Limb (tissue), 2 donors: ENCODE data around the gene MTARC2.

Source experiments
- DNase-seq, 2 donors: peaks; one replicate each; pipeline ENCODE4 v3.0.0-alpha.2; 2016; ENCODE audit errors: extremely low spot score in 2 of 2

Gene MTARC2

GRCh38 chr1:220798338-220798737 is 50.2 kb downstream of the MTARC2 start:
- no peak for DNase-seq

GRCh38 chr1:220800262-220800661 is 52.1 kb downstream of the MTARC2 start:
- DNase-seq = no peak

GRCh38 chr1:220803401-220804201 is 55.5 kb downstream of the MTARC2 start:
- no peak for DNase-seq

GRCh38 chr1:220804202-220804586 is 56.1 kb downstream of the MTARC2 start:
- no peak for DNase-seq

- DNase-seq = no peak
Observed at GRCh38 chr1:220806408-220806807, 58.3 kb downstream of the MTARC2 start.

- DNase-seq = no peak
Observed at GRCh38 chr1:220807726-220808125, 59.6 kb downstream of the MTARC2 start.

- DNase-seq = no peak
Observed at GRCh38 chr1:220808345-220809186, 60.4 kb downstream of the MTARC2 start.

GRCh38 chr1:220809187-220809550 is 61.0 kb downstream of the MTARC2 start:
- no peak for DNase-seq

GRCh38 chr1:220809704-220810103 is 61.6 kb downstream of the MTARC2 start:
- no peak for DNase-seq

GRCh38 chr1:220810179-220810653 is 62.1 kb downstream of the MTARC2 start:
- DNase-seq = peak; percentile 78 to 87

- no peak for DNase-seq
Observed at GRCh38 chr1:220810963-220811362, 62.8 kb downstream of the MTARC2 start.

GRCh38 chr1:220811695-220812094 is 63.6 kb downstream of the MTARC2 start:
- no peak for DNase-seq

- DNase-seq = no peak
Observed at GRCh38 chr1:220812308-220812707, 64.2 kb downstream of the MTARC2 start.

GRCh38 chr1:220813013-220813412 is 64.9 kb downstream of the MTARC2 start:
- no peak for DNase-seq

- DNase-seq = no peak
Observed at GRCh38 chr1:220815409-220815808, 67.3 kb downstream of the MTARC2 start.

GRCh38 chr1:220817907-220818306 is 69.8 kb downstream of the MTARC2 start:
- DNase-seq = no peak

GRCh38 chr1:220818421-220819173 is 70.5 kb downstream of the MTARC2 start:
- DNase-seq = no peak

- no peak for DNase-seq
Observed at GRCh38 chr1:220819467-220820026, 71.4 kb downstream of the MTARC2 start.

GRCh38 chr1:220824031-220824989 is 76.2 kb downstream of the MTARC2 start:
- DNase-seq = no peak

- no peak for DNase-seq
Observed at GRCh38 chr1:220825819-220826551, 77.9 kb downstream of the MTARC2 start.
